ENCODE data around the gene BCAP31. TPM values are rescaled to one million over a fixed set of nuclear protein-coding genes. Genes with fewer than 3 reads are reported as not detected.

The BCAP31 gene
- total RNA-seq, 2 experiments from 2014 or later, result 43.0 to 72.0 TPM

- TF ChIP-seq EZH2phosphoT487 (IDR thresholded peaks at IDR 0.05; ENCODE audit: borderline replicate concordance, low read depth, low read length) (no peak), CTCF (conservative IDR thresholded peaks at IDR 0.05; ENCODE audit: low read length) (no peak)
- POLR2A ChIA-PET, result no interaction called here
- no TSS peak for BruUV-seq (replicated peaks)
- H2AFZ ChIP-seq (ENCODE audit: low read length), result no peak overlapping the region
- H3K9me3 ChIP-seq (ENCODE audit: low read length), result no peaks in the 10 kb centered on the region
- no peaks in the 10 kb centered on the region for H3K79me2 ChIP-seq (ENCODE audit: insufficient read depth, low read depth, low read length)
- H3K9me2 ChIP-seq (ENCODE audit: insufficient read depth, low read length), result no peaks in the 10 kb centered on the region
- intact Hi-C loops (cut with micrococcal nuclease; ENCODE audit: unreplicated experiment), result no loop called here
- H3K36me3 ChIP-seq (ENCODE audit: insufficient read depth, low read length), result no peaks in the 10 kb centered on the region
- DNase-seq (ENCODE audit: low spot score), result no peak
- H3K4me2 ChIP-seq (ENCODE audit: low read length), result no peak overlapping the region
- no peaks in the 10 kb centered on the region for H3K4me1 ChIP-seq (ENCODE audit: insufficient read depth, low read length, poor library complexity, severe bottlenecking)
- H3K27ac ChIP-seq (ENCODE audit: low read depth, low read length, poor library complexity, severe bottlenecking), result no peak overlapping the region
- CTCF ChIA-PET (ENCODE audit: unreplicated experiment), result no interaction called here
- H3K4me3 ChIP-seq (ENCODE audit: low read depth, low read length, poor library complexity, severe bottlenecking), result no peak overlapping the region
- no peaks in the 10 kb centered on the region for H4K20me1 ChIP-seq (ENCODE audit: insufficient read depth, low read length)
Measured at GRCh38 chrX:153772316-153773217, 48.4 kb upstream of the BCAP31 start.

- no TSS peak for BruUV-seq (replicated peaks)
- POLR2A ChIA-PET, result no interaction called here
- Histone ChIP-seq H3K27ac (ENCODE audit: low read depth, low read length, poor library complexity, severe bottlenecking) (no peak overlapping the region), H2AFZ (ENCODE audit: low read length) (no peak overlapping the region), H3K4me3 (ENCODE audit: low read depth, low read length, poor library complexity, severe bottlenecking) (no peak overlapping the region), H3K4me2 (ENCODE audit: low read length) (no peak overlapping the region), H3K9me3 (ENCODE audit: low read length) (no peaks in the 10 kb centered on the region), H3K79me2 (ENCODE audit: insufficient read depth, low read depth, low read length) (no peaks in the 10 kb centered on the region), H3K36me3 (ENCODE audit: insufficient read depth, low read length) (no peaks in the 10 kb centered on the region), H3K9me2 (ENCODE audit: insufficient read depth, low read length) (no peaks in the 10 kb centered on the region), H3K4me1 (ENCODE audit: insufficient read depth, low read length, poor library complexity, severe bottlenecking) (no peaks in the 10 kb centered on the region), H4K20me1 (ENCODE audit: insufficient read depth, low read length) (no peaks in the 10 kb centered on the region)
- DNase-seq (ENCODE audit: low spot score), result no peak
- TF ChIP-seq CTCF (conservative IDR thresholded peaks at IDR 0.05; ENCODE audit: low read length) (no peak), EZH2phosphoT487 (IDR thresholded peaks at IDR 0.05; ENCODE audit: borderline replicate concordance, low read depth, low read length) (no peak)
- CTCF ChIA-PET (ENCODE audit: unreplicated experiment), result interaction anchor here (0.6 kb wide), 1 partner anchor 32 kb away, joined by 4 read pairs; no protein-coding TSS in a partner anchor
- intact Hi-C loops (cut with micrococcal nuclease; ENCODE audit: unreplicated experiment), result no loop called here
Measured at GRCh38 chrX:153771415-153772315, 47.5 kb upstream of the BCAP31 start.

All from OCI-LY7 (cell line).